Upper lobe of left lung (tissue), 6 donors: ENCODE measurements around the gene FRY. TPM values are rescaled to one million over a fixed set of nuclear protein-coding genes. Genes with fewer than 3 reads are reported as not detected.

Source experiments
- ATAC-seq, 2 donors: fragments of 200-7000 bp; cut with Tn5 transposase; one replicate each; pipeline ENCODE4 v1.9.1; 2022; ENCODE audit warnings: mild to moderate bottlenecking in 2 of 2, moderate library complexity in 2 of 2; ENCODE audit not compliant: low FRiP score in 2 of 2
- DNase-seq, 2 donors: peaks; one replicate each; pipeline ENCODE4 v3.0.0-alpha.2; 2019 to 2020
- H3K27ac ChIP-seq, 4 donors: fragments of 200-600 bp; sonication (generic); one replicate each; pipeline ENCODE4 v1.5.1; 2016 to 2019
- H3K27me3 ChIP-seq, 4 donors: fragments of 200-600 bp; sonication (generic); one replicate each; pipeline ENCODE4 v1.5.1; 2017 to 2019
- H3K36me3 ChIP-seq, 4 donors: fragments of 200-600 bp; sonication (generic); one replicate each; pipeline ENCODE4 v1.5.1; 2016 to 2019
- H3K4me1 ChIP-seq, 4 donors: fragments of 200-600 bp; sonication (generic); one replicate each; pipeline ENCODE4 v1.5.1; 2018 to 2019
- H3K4me3 ChIP-seq, 4 donors: fragments of 200-600 bp; sonication (generic); one replicate each; pipeline ENCODE4 v1.5.1; 2017 to 2019; ENCODE audit warnings: mild to moderate bottlenecking in 2 of 4, moderate library complexity in 1 of 4
- H3K9me3 ChIP-seq, 4 donors: fragments of 200-600 bp; sonication (generic); one replicate each; pipeline ENCODE4 v1.5.1; 2018 to 2019
- EP300 ChIP-seq, 4 donors: sonication (generic); formaldehyde crosslinking; IDR thresholded peaks; one replicate each; pipeline ENCODE4 v1.5.1; 2017; ENCODE audit warnings: antibody characterized with exemption in 4 of 4, control low read depth in 2 of 4
- POLR2A ChIP-seq, 4 donors: fragments of 450-650 bp; IDR thresholded peaks; one replicate each; pipeline ENCODE4 v1.5.1; 2016 to 2017; ENCODE audit warnings: antibody characterized with exemption in 4 of 4, mild to moderate bottlenecking in 2 of 4
- POLR2AphosphoS5 ChIP-seq, 2 donors: sonication (generic); formaldehyde crosslinking; IDR thresholded peaks; one replicate each; pipeline ENCODE4 v1.5.1; 2017; ENCODE audit warnings: antibody characterized with exemption in 2 of 2
- WGBS, 2 donors: methylation state at CpG; one replicate each; pipeline ENCODE4 v1.1.5; 2017 to 2018; 5-methylcytosine and 5-hydroxymethylcytosine counted together
- total RNA-seq, 6 donors: library from RNA; depleted of rRNA in 4 of 6; stranded (reverse); fragments of >200 nt in 4 of 6; gene quantifications; one replicate each; pipeline versions ENCODE4 v1.1.0 to v1.2.1, GENCODE V29; 2016 to 2021
- TF ChIP-seq, protein P1 (sequence below), 6 experiments: fragments of 450-650 bp in 4 of 6; fragments of 200-600 bp in 2 of 6; sonication (generic) in 2 of 6; IDR thresholded peaks; one replicate each; pipeline ENCODE4 v1.5.1; 2016 to 2019; ENCODE audit warnings: antibody characterized with exemption in 6 of 6
- donor health status: DM: no; HTN: no; CAD: no; lungs with moderate emphysema.
- donor health status: DM: no; HTN: yes; CAD: no; lungs with severe emphysema.

Gene FRY
- total RNA-seq, 6 donors from 2014 or later, result 58.3 to 88.9 (median 65.8) TPM

DNA sequence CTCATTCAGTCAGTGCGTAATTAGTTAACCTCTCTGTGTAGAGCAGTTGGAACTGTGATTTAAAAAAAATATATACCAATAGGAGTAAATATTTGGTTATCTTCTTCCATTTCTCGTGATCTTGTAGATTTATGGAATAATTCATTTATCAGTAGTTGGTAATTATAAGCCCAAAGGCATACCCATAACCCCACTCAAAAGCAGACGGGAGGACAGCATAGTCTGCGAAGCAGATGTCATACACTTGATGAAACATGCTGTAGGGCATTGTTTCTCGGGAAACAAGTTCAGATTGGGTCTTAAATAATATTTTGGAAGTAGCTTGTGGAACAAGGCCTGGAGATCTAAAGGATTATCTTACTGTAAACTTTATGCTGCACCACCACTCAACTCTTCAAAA lies 119.7 kb downstream of the FRY start:
- no peak for DNase-seq
- H3K9me3 ChIP-seq, result no peaks in the 10 kb centered on the region
- ATAC-seq, result peak in 1 of 2 donors; percentile 4
- WGBS, 2 donors, result 90 to 91% methylated on average over 5 of the region's 5 CpGs
- no peaks in the 10 kb centered on the region for H3K36me3 ChIP-seq
- peaks cover 0 to 4% (median 2%) of the 10 kb centered on the region in 4 donors for H3K4me1 ChIP-seq
- no peaks in the 10 kb centered on the region for H3K27me3 ChIP-seq
- H3K4me3 ChIP-seq, result no peak overlapping the region
- TF ChIP-seq, protein P1, sequence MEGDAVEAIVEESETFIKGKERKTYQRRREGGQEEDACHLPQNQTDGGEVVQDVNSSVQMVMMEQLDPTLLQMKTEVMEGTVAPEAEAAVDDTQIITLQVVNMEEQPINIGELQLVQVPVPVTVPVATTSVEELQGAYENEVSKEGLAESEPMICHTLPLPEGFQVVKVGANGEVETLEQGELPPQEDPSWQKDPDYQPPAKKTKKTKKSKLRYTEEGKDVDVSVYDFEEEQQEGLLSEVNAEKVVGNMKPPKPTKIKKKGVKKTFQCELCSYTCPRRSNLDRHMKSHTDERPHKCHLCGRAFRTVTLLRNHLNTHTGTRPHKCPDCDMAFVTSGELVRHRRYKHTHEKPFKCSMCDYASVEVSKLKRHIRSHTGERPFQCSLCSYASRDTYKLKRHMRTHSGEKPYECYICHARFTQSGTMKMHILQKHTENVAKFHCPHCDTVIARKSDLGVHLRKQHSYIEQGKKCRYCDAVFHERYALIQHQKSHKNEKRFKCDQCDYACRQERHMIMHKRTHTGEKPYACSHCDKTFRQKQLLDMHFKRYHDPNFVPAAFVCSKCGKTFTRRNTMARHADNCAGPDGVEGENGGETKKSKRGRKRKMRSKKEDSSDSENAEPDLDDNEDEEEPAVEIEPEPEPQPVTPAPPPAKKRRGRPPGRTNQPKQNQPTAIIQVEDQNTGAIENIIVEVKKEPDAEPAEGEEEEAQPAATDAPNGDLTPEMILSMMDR (IDR thresholded peaks at IDR 0.05), result no peak
- TF ChIP-seq POLR2AphosphoS5 (IDR thresholded peaks at IDR 0.05) (no peak), EP300 (IDR thresholded peaks at IDR 0.05) (no peak), POLR2A (IDR thresholded peaks at IDR 0.05) (no peak)
- H3K27ac ChIP-seq, result peak overlapping the region in 1 of 4 donors; percentile 7

DNA sequence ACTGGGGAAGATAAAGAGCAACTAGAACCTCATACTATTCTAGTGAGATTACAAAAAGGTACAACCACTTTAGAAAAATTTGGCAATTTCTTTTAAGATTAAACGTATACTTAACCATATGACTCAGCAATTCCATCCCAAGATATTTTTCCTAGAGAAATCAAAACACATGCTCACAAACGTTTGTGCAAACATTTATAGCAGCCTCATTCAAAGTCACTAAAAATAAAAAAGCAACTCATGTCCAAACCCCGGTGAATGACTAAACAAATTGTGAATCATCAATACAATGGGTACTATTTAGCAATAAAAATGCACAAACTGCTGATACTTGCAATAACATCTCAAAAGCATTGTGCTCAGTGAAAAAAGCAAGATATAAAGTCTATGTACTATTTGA lies 121.5 kb downstream of the FRY start:
- DNase-seq (no peak), ATAC-seq (no peak)
- Histone ChIP-seq H3K27me3 (no peaks in the 10 kb centered on the region), H3K9me3 (no peaks in the 10 kb centered on the region), H3K4me1 (peaks cover 0 to 4% (median 2%) of the 10 kb centered on the region in 4 donors), H3K36me3 (no peaks in the 10 kb centered on the region), H3K27ac (no peak overlapping the region), H3K4me3 (no peak overlapping the region)
- 51 to 57% methylated on average over 3 of the region's 3 CpGs for WGBS, 2 donors
- TF ChIP-seq EP300 (IDR thresholded peaks at IDR 0.05) (no peak), POLR2AphosphoS5 (IDR thresholded peaks at IDR 0.05) (no peak), POLR2A (IDR thresholded peaks at IDR 0.05) (no peak)
- TF ChIP-seq, protein P1 (IDR thresholded peaks at IDR 0.05), result no peak

DNA sequence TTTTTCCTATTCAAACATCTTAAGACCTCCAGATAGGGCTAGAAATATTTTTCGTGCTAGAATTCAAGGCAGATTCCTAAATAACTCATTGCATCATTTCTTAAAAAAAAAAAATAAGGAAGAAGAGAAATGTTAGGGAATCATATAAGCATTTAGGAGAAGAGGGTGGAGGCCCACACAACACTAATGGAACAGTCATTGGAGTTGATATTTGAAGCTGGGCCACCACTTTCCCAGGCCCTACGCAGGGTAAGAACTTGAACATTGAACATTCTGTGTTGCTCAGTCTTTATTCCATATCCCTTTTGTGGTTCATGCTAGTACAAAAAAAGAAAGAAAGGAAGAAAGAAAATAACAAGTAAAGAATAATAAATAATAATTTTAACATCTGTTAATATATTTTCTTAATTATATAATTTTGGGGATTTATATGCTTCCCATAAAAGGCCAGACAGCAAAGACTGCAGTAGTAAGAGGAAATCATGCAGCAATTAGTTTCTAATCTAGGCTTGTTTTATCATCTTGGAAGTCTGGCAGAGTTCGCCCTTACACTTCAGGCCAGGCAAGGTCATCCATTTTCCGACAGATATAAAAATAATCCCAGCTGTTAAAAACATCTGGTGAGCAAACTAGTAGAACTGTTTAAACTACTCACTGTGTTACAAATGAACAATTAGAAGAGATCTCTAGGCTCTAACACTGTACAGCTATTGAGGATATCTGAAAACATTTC lies 127.7 kb downstream of the FRY start:
- H3K4me3 ChIP-seq, result no peak overlapping the region
- peak in 1 of 2 donors; percentile 66 for ATAC-seq
- H3K36me3 ChIP-seq, result peaks cover 0 to 2% (median 0%) of the 10 kb centered on the region in 4 donors
- 75 to 76% methylated on average over 4 of the region's 4 CpGs for WGBS, 2 donors
- H3K4me1 ChIP-seq, result peaks cover 0 to 2% (median 0%) of the 10 kb centered on the region in 4 donors
- H3K9me3 ChIP-seq, result no peaks in the 10 kb centered on the region
- no peak for TF ChIP-seq EP300 (IDR thresholded peaks at IDR 0.05)
- TF ChIP-seq POLR2A (IDR thresholded peaks at IDR 0.05), result no peak
- TF ChIP-seq, protein P1 (IDR thresholded peaks at IDR 0.05), result no peak
- no peak for TF ChIP-seq POLR2AphosphoS5 (IDR thresholded peaks at IDR 0.05)
- DNase-seq, result no peak
- H3K27me3 ChIP-seq, result no peaks in the 10 kb centered on the region
- no peak overlapping the region for H3K27ac ChIP-seq

DNA sequence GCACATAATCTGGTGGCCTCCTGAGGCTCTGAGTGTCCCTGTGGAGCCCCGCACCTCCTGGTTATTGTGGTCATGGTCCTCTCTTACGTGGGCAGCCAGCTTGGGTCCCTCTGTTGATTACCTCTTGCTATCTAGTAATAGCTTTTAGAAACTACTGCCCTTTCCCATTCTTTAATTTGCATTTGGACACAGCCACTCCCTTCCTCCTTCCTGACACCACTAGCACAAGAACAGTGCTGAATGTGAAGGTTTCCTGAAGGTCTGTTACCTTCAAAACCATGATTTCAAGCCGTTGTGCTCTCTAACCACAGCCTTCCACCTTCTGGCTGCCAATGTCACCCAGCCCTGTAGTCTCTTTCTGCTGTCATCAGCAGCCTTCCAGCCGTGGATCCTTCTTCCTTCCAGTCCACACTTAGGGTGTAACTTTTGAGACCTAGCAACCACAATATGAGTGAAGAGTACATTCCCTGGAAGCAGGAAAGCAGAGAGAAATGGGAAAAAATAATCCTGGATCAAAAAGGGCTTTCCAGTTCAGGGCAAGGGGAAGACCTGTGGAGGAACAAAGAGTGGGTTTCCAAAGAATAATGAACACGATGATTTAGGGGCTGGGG lies 130.9 kb downstream of the FRY start:
- WGBS, 2 donors, result 79 to 80% methylated on average over 5 of the region's 5 CpGs
- no peaks in the 10 kb centered on the region for H3K27me3 ChIP-seq
- peaks cover 0 to 2% (median 0%) of the 10 kb centered on the region in 4 donors for H3K36me3 ChIP-seq
- TF ChIP-seq POLR2A (IDR thresholded peaks at IDR 0.05), result no peak
- TF ChIP-seq POLR2AphosphoS5 (IDR thresholded peaks at IDR 0.05), result no peak
- no peak for TF ChIP-seq EP300 (IDR thresholded peaks at IDR 0.05)
- TF ChIP-seq, protein P1 (IDR thresholded peaks at IDR 0.05), result no peak
- H3K27ac ChIP-seq, result no peak overlapping the region
- no peaks in the 10 kb centered on the region for H3K9me3 ChIP-seq
- H3K4me3 ChIP-seq, result no peak overlapping the region
- ATAC-seq (no peak), DNase-seq (no peak)
- peaks cover 0 to 2% (median 0%) of the 10 kb centered on the region in 4 donors for H3K4me1 ChIP-seq
